Measurements from ENCODE around the gene ACTR5. TPM values are rescaled to one million over a fixed set of nuclear protein-coding genes. Genes with fewer than 3 reads are reported as not detected.

ACTR5 gene
- total RNA-seq (1 to 10 TPM; 3.8 to 5.3 (median 4.7) TPM), polyA plus RNA-seq (1 to 10 TPM; 5.3 to 9.3 (median 6.8) TPM)
- long read RNA-seq, donor 1, transcript ACTR5-201 (9 exons, 2,565 nt), result major isoform, 5 of 5 reads
- long read RNA-seq, donor 1, partial matches to known transcripts, result 0 of 5 reads
- long read RNA-seq, donor 1, other reads (novel, unspliced or antisense), result 0 of 5 reads
- long read RNA-seq, donor 2, transcript ACTR5-201 (9 exons, 2,565 nt), result major isoform, 28 of 34 reads
- long read RNA-seq, donor 2, partial matches to known transcripts, result 2 of 34 reads
- long read RNA-seq, donor 2, other reads (novel, unspliced or antisense), result 4 of 34 reads

DNA sequence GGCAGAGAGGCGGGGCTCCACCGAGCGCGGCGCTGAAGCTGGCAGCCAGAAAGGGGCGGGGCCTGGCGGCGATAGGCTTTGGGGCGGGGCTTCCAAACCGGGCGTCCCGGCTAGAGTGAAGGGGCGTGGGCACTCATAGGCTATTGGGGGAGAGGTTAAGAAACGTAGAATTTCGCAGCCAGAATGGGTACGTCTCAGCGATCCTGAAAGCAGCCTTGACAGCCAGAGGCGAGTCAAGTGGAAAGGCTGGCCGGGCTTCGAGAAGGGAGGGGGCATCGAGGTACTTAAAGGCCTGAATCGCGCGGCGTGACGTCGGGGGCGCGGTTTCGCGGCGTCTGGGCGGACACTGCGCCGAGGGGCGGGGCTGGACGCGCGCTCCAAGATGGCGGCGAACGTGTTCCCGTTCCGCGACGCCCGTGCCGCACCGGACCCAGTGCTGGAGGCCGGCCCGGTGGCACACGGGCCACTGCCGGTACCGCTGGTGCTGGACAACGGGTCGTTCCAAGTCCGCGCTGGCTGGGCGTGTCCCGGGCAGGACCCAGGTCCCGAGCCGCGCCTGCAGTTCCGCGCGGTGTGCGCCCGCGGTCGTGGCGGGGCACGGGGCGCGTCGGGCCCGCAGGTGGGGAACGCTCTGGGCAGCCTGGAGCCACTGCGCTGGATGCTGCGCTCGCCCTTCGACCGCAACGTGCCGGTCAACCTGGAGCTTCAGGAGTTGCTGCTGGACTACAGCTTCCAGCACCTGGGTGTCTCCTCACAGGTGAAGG, at the start of gene ACTR5:
Gene ACTR5, plus strand, starts transcription at position 364 of the 764 bp plus-strand sequence. Its CDS starts 19 bp downstream, at position 383.
- H3K4me1 ChIP-seq, result peaks cover 10% of the 10 kb centered on the region
- peaks cover 0 to 3% (median 0%) of the 10 kb centered on the region in 3 donors for H3K27me3 ChIP-seq (ENCODE audit: insufficient read depth in 3 of 3, low read length in 2 of 3)
- H3K9me3 ChIP-seq, result no peaks in the 10 kb centered on the region
- peak; percentile 92 to 97 for DNase-seq
- ATAC-seq, result peak; percentile 98 to 99 (median 99)
- intact Hi-C loops (cut with DNase I), result loop anchor here in 1 of 2 donors (2.0 kb wide), 1 partner anchor 101 kb away; no protein-coding TSS in a partner anchor
- TF ChIP-seq CTCF (IDR thresholded peaks at IDR 0.05), result no peak
- peak within 1 kb of the TSS; percentile 99 for H3K4me3 ChIP-seq
- WGBS, 3 donors, result 0 to 1% (median 0%) methylated on average over 63 to 84 of the region's 84 CpGs
- H3K36me3 ChIP-seq (ENCODE audit: insufficient read depth in 1 of 2, low read depth in 1 of 2), result peaks cover 0 to 32% of the 10 kb centered on the region in 2 donors
- peak within 1 kb of the TSS; percentile 87 for H3K27ac ChIP-seq

GRCh38 chr20:38698541-38698940, 49.7 kb upstream of the ACTR5 start:
- no peak for TF ChIP-seq CTCF (IDR thresholded peaks at IDR 0.05)
- intact Hi-C loops (cut with DNase I), result no loop called here
- Histone ChIP-seq H3K4me1 (no peaks in the 10 kb centered on the region), H3K4me3 (no peak overlapping the region), H3K36me3 (ENCODE audit: insufficient read depth in 1 of 2, low read depth in 1 of 2) (no peaks in the 10 kb centered on the region), H3K27me3 (ENCODE audit: insufficient read depth in 3 of 3, low read length in 2 of 3) (peaks cover 0 to 42% (median 9%) of the 10 kb centered on the region in 3 donors), H3K9me3 (no peaks in the 10 kb centered on the region), H3K27ac (no peak overlapping the region)
- ATAC-seq (no peak), DNase-seq (no peak)
- WGBS, 3 donors, result 68 to 84% (median 82%) methylated on average over 15 of the region's 15 CpGs

DNA sequence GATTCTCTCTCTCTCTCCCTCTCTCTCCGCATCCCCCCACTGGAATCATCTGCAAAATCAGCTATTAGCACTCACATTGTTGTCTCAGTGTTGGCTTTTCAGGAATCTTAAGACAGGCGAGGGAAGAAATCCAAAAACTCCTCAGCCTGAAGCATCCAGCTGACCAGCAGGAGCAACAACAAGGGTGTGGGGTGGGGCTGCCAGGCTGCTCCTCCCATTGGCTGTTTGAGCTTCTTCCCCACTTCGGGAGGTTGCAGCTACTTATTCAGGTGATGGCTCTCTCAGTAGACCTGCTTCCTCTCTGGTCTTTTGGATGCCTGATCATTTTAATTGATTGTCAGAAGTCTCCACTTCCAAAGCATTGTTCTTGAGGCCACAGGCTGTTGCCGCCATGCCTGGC, 48.1 kb upstream of the ACTR5 start:
- WGBS, 3 donors, result 33 to 42% (median 36%) methylated on average over 4 of the region's 4 CpGs
- DNase-seq (no peak), ATAC-seq (no peak)
- no peak for TF ChIP-seq CTCF (IDR thresholded peaks at IDR 0.05)
- Histone ChIP-seq H3K4me1 (no peaks in the 10 kb centered on the region), H3K27me3 (ENCODE audit: insufficient read depth in 3 of 3, low read length in 2 of 3) (peaks cover 0 to 55% (median 11%) of the 10 kb centered on the region in 3 donors), H3K9me3 (no peaks in the 10 kb centered on the region), H3K4me3 (no peak overlapping the region), H3K36me3 (ENCODE audit: insufficient read depth in 1 of 2, low read depth in 1 of 2) (no peaks in the 10 kb centered on the region), H3K27ac (no peak overlapping the region)
- intact Hi-C loops (cut with DNase I), result no loop called here

GRCh38 chr20:38700926-38701325, 47.3 kb upstream of the ACTR5 start:
- WGBS, 3 donors, result 65 to 77% (median 75%) methylated on average over 3 of the region's 3 CpGs
- no peak for DNase-seq
- ATAC-seq, result no peak
- no peak overlapping the region for H3K4me3 ChIP-seq
- H3K4me1 ChIP-seq, result no peaks in the 10 kb centered on the region
- no peaks in the 10 kb centered on the region for H3K36me3 ChIP-seq (ENCODE audit: insufficient read depth in 1 of 2, low read depth in 1 of 2)
- no peaks in the 10 kb centered on the region for H3K9me3 ChIP-seq
- intact Hi-C loops (cut with DNase I), result no loop called here
- no peak for TF ChIP-seq CTCF (IDR thresholded peaks at IDR 0.05)
- no peak overlapping the region for H3K27ac ChIP-seq
- peaks cover 0 to 55% (median 13%) of the 10 kb centered on the region in 3 donors for H3K27me3 ChIP-seq (ENCODE audit: insufficient read depth in 3 of 3, low read length in 2 of 3)

Data from psoas muscle (tissue), 8 donors.